Placental pericyte (primary cell): ENCODE results near the gene FH. TPM values are rescaled to one million over a fixed set of nuclear protein-coding genes. Genes with fewer than 3 reads are reported as not detected.

Experiments
- total RNA-seq: library from RNA; depleted of rRNA; stranded (reverse); fragments of >200 nt; gene quantifications from 2 replicates; pipeline ENCODE4 v1.2.3, GENCODE V29; 2012

The FH gene
- total RNA-seq, result 62.6 and 113 TPM in 2 replicates

DNA sequence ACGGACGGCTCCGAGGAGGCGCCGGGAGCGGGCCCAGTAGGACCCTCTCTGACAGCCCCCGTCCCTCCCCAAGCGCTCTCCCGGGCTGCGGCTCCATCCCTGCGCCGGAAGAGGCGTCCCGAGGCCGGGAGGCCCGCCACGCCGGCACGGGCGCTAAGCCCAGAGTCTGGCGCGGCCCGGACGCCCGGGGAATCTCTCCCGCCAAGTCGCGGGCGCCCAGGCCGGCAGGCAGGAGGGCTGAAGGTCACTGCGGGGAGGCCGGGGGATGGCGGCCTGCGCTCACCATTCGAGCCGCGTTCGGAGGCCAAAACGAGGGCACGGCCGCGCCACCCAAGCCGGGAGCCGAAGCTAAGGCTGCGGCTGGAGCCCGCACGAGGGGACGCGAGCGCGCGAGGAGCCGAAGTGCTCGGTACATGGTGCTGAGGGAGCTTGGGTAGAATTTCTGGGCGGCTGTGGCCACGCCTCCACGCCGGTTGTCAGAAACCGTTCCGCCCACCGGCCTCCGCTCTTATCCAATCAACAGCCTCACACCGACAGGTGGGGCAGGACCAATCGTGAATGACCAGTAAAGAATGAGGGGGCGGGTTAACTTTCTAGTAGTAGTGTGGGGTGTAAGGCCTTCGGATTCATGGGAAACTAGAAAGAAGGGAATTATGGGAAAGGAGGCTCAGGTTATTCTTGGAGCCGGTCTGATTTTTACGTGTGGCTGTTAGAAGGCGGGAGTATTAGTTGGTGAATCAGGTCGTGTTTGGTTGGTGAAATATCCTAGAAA is at the start of gene FH:
Gene FH (minus strand): TSS at position 448 of the 772 bp plus-strand sequence. CDS start 33 bp downstream, at position 415.

DNA sequence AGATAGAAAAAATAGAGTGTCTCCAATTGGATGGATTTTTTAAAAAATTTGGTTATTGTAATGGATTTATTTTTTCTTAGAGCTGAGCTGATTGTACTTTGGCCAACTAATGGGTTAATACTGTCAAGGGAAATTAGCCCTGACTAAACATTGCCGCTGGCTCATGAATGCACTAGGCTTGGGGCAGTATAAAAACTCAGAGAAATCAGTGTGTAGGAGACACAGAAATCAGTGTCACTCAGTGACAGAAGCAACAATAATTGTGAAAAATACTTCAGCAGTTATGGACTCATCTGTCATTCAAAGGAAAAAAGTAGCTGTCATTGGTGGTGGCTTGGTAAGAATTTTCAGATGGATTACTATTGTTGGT is 12.6 kb upstream of the FH start, which contains the start of gene KMO:
Gene KMO (plus strand): TSS at position 217 of the 370 bp plus-strand sequence. CDS start 67 bp downstream, at position 284.

Other genes starting within 250 kb of the FH start
- gene RGS7, start 162.6 kb downstream of the FH start, total RNA-seq, result 0.29 TPM in 1 of 2 replicates, not detected in the other
- 0.14 TPM in 1 of 2 replicates, not detected in the other for gene KMO, start 12.6 kb upstream of the FH start, total RNA-seq
- 9.2 and 14.7 TPM in 2 replicates for gene CHML, start 120.6 kb upstream of the FH start, total RNA-seq
- 13.8 and 26.1 TPM in 2 replicates for gene OPN3, start 120.6 kb upstream of the FH start, total RNA-seq
- gene WDR64, start 132.5 kb upstream of the FH start, total RNA-seq, result not detected in 2 replicates